ENCODE data around the gene MYO1G.

MYO1G gene

DNA sequence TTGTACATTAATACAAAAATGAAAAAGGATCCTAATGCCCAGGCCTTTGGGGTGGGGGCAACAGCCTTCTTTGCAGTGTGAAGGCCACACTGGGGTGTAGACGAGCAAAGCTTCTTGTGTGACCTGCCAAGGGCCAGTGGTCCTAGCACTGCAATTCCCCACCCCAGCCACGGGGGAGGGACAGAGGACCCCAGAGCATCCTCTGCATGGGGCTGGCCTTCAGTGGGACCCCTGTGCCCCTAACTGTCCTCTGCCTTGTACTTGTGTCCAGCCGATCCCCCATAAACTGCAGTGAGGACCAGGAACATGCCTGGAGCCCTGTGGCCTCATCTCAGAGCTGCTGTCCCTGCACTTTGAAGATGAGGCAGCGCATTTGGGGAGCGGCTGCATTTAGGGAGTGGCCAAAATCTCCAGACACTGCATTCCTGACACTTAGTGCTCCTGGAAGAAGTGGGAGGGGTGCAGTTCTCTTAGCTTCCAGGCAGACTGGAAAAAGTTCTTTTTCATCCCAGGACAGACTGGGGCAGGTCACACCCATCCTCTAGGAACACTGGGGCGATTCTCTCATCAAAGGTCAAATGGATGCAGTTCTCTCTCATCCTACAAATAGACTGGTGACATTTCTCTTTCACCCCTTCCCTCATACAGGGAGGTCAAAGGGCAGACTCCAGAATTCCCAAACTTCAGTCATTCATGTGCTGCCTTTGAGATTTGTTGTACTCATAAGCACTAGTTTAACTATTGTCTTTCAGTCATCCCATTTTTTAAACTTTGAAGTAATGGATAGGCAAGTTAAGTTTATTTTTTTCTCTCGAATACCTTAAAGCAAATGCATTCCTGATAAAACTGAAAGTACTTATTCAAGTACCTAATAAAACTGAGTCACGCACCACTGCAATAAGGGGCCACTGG lies 922 bp upstream of the MYO1G start:
- Histone ChIP-seq H3K4ac (ENCODE audit: low read depth in 1 of 2, low read length in 2 of 2) (no peak overlapping the region), H2BK5ac (ENCODE audit: low read depth, low read length, poor library complexity, severe bottlenecking) (no peak overlapping the region), H2BK12ac (ENCODE audit: low read length in 2 of 2) (no peak overlapping the region)

DNA sequence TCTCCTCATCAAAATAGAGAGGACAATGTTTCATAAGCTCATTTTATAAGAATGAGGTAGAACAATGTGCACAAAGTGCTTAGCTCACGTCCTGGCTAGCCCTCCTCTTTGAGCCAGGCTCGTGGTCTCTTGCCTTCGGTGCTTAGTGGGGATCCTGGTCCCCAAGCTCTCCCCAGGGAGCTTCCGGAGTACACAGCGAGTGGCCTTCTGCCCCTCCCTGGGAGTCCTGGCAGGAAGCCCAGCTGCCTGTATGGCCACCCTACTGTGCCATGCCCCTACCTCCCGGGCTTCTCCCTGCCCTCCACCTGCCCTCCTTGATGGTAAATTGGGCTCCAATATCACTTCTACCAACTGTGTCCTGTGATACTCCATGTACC lies 868 bp downstream of the MYO1G start:
- Histone ChIP-seq H4K8ac (ENCODE audit: low read length) (no peak overlapping the region), H3K14ac (ENCODE audit: low read length in 2 of 2) (no peak overlapping the region), H3K79me1 (replicated peaks; ENCODE audit: low read length, poor library complexity, severe bottlenecking) (peaks cover 2% of the 10 kb centered on the region), H2AK5ac (ENCODE audit: low read length, severe bottlenecking) (no peak overlapping the region), H3K4me3 (ENCODE audit: insufficient read depth in 1 of 2, low read depth in 1 of 2, low read length in 2 of 2) (no peak overlapping the region), H3K36me3 (ENCODE audit: control insufficient read depth in 1 of 2, insufficient read depth in 2 of 2, low read depth in 1 of 2, low read length in 2 of 2) (peaks cover 26 to 47% of the 10 kb centered on the region in 2 experiments), H2BK15ac (ENCODE audit: low read depth, poor library complexity, severe bottlenecking) (no peak overlapping the region), H3K4me1 (ENCODE audit: control insufficient read depth, insufficient read depth, low read depth, low read length) (peaks cover 8% of the 10 kb centered on the region), H2AFZ (ENCODE audit: low read depth, low read length) (no peak overlapping the region), H2BK120ac (ENCODE audit: low read depth, low read length) (no peak overlapping the region), H3K23ac (ENCODE audit: low read length in 2 of 2) (no peak overlapping the region), H3K4ac (ENCODE audit: low read depth in 1 of 2, low read length in 2 of 2) (no peak overlapping the region), H3K9me3 (ENCODE audit: control insufficient read depth, low read length) (no peaks in the 10 kb centered on the region), H3K27ac (ENCODE audit: low read length, poor library complexity, severe bottlenecking) (no peak overlapping the region), H4K91ac (ENCODE audit: low read length) (no peak overlapping the region), H2BK5ac (ENCODE audit: low read depth, low read length, poor library complexity, severe bottlenecking) (no peak overlapping the region), H3K4me2 (ENCODE audit: low read length, poor library complexity, severe bottlenecking) (no peak overlapping the region), H3K27me3 (ENCODE audit: control insufficient read depth in 1 of 2, insufficient read depth in 1 of 2, low read length in 2 of 2) (peaks cover 0 to 3% of the 10 kb centered on the region in 2 experiments), H3K18ac (ENCODE audit: low read depth in 1 of 2, low read length in 2 of 2) (no peak overlapping the region), H2BK12ac (ENCODE audit: low read length in 2 of 2) (no peak overlapping the region), H3K9ac (ENCODE audit: low read length) (no peak overlapping the region)
- WGBS, result 82% methylated on average over 6 of the region's 6 CpGs
- no peak for DNase-seq

More for the DNA sequence above, 922 bp upstream of the MYO1G start:
- Histone ChIP-seq H4K91ac (ENCODE audit: low read length) (no peak overlapping the region), H2AFZ (ENCODE audit: low read depth, low read length) (no peak overlapping the region), H3K27me3 (ENCODE audit: control insufficient read depth in 1 of 2, insufficient read depth in 1 of 2, low read length in 2 of 2) (no peaks in the 10 kb centered on the region), H3K27ac (ENCODE audit: low read length, poor library complexity, severe bottlenecking) (no peak overlapping the region), H3K14ac (ENCODE audit: low read length in 2 of 2) (no peak overlapping the region), H2AK5ac (ENCODE audit: low read length, severe bottlenecking) (no peak overlapping the region), H3K9ac (ENCODE audit: low read length) (peak overlapping the region; percentile 15), H3K4me2 (ENCODE audit: low read length, poor library complexity, severe bottlenecking) (no peak overlapping the region), H3K4me1 (ENCODE audit: control insufficient read depth, insufficient read depth, low read depth, low read length) (peaks cover 12% of the 10 kb centered on the region), H2BK120ac (ENCODE audit: low read depth, low read length) (no peak overlapping the region), H3K4me3 (ENCODE audit: insufficient read depth in 1 of 2, low read depth in 1 of 2, low read length in 2 of 2) (no peak overlapping the region), H3K18ac (ENCODE audit: low read depth in 1 of 2, low read length in 2 of 2) (no peak overlapping the region), H3K9me3 (ENCODE audit: control insufficient read depth, low read length) (no peaks in the 10 kb centered on the region), H4K8ac (ENCODE audit: low read length) (no peak overlapping the region), H3K79me1 (replicated peaks; ENCODE audit: low read length, poor library complexity, severe bottlenecking) (peaks cover 7% of the 10 kb centered on the region), H3K36me3 (ENCODE audit: control insufficient read depth in 1 of 2, insufficient read depth in 2 of 2, low read depth in 1 of 2, low read length in 2 of 2) (peaks cover 44 to 62% of the 10 kb centered on the region in 2 experiments), H3K23ac (ENCODE audit: low read length in 2 of 2) (no peak overlapping the region), H2BK15ac (ENCODE audit: low read depth, poor library complexity, severe bottlenecking) (no peak overlapping the region)
- DNase-seq, result no peak
- WGBS, result 74% methylated on average over 8 of the region's 8 CpGs

DNA sequence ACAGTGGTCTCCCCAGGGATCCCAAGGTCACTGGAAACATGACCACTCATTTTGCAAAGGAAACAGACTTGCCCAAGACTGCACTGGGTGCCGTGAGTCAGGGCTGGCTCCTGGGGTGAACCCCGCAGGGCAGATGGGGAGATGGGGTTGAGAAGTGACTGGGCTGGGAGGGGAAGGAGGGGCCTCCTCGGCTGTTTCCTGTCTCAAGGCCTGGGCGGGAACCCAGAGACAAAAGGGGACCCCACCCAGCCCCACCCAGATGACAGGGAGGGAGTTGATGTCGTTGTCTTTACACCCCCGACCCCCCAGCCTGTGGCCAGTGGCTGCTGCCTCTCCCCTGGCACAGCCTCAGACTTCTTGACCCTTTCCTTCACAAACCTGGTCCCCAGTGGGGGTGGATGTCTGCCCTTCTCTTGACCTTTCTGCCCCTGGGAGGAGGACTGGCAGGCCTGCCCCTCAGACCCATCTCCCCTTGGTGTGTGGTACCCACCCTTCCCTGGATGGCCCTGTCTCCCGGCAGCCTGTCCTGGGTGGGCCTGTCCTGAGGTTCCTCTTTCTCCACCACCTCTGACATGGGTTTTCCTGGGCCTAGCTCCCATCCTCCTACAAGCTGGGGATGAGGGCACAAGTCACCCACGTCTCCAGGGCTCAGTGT lies 1.4 kb downstream of the MYO1G start:
- Histone ChIP-seq H3K27ac (ENCODE audit: low read length, poor library complexity, severe bottlenecking) (no peak overlapping the region), H3K4ac (ENCODE audit: low read depth in 1 of 2, low read length in 2 of 2) (no peak overlapping the region), H4K91ac (ENCODE audit: low read length) (no peak overlapping the region), H3K18ac (ENCODE audit: low read depth in 1 of 2, low read length in 2 of 2) (no peak overlapping the region), H4K8ac (ENCODE audit: low read length) (no peak overlapping the region), H3K14ac (ENCODE audit: low read length in 2 of 2) (no peak overlapping the region), H2BK15ac (ENCODE audit: low read depth, poor library complexity, severe bottlenecking) (no peak overlapping the region), H3K79me1 (replicated peaks; ENCODE audit: low read length, poor library complexity, severe bottlenecking) (peaks cover under 1% of the 10 kb centered on the region), H3K9ac (ENCODE audit: low read length) (no peak overlapping the region), H3K4me2 (ENCODE audit: low read length, poor library complexity, severe bottlenecking) (no peak overlapping the region), H3K36me3 (ENCODE audit: control insufficient read depth in 1 of 2, insufficient read depth in 2 of 2, low read depth in 1 of 2, low read length in 2 of 2) (peaks cover 21 to 43% of the 10 kb centered on the region in 2 experiments), H3K23ac (ENCODE audit: low read length in 2 of 2) (peak overlapping the region in 1 of 2 experiments; percentile 43), H2AK5ac (ENCODE audit: low read length, severe bottlenecking) (no peak overlapping the region), H3K9me3 (ENCODE audit: control insufficient read depth, low read length) (no peaks in the 10 kb centered on the region), H2BK5ac (ENCODE audit: low read depth, low read length, poor library complexity, severe bottlenecking) (no peak overlapping the region), H2BK120ac (ENCODE audit: low read depth, low read length) (no peak overlapping the region), H2BK12ac (ENCODE audit: low read length in 2 of 2) (no peak overlapping the region), H3K4me1 (ENCODE audit: control insufficient read depth, insufficient read depth, low read depth, low read length) (peaks cover 8% of the 10 kb centered on the region), H3K27me3 (ENCODE audit: control insufficient read depth in 1 of 2, insufficient read depth in 1 of 2, low read length in 2 of 2) (peaks cover 3 to 5% of the 10 kb centered on the region in 2 experiments), H2AFZ (ENCODE audit: low read depth, low read length) (no peak overlapping the region), H3K4me3 (ENCODE audit: insufficient read depth in 1 of 2, low read depth in 1 of 2, low read length in 2 of 2) (no peak overlapping the region)
- 93% methylated on average over 5 of the region's 8 CpGs for WGBS
- DNase-seq, result no peak

DNA sequence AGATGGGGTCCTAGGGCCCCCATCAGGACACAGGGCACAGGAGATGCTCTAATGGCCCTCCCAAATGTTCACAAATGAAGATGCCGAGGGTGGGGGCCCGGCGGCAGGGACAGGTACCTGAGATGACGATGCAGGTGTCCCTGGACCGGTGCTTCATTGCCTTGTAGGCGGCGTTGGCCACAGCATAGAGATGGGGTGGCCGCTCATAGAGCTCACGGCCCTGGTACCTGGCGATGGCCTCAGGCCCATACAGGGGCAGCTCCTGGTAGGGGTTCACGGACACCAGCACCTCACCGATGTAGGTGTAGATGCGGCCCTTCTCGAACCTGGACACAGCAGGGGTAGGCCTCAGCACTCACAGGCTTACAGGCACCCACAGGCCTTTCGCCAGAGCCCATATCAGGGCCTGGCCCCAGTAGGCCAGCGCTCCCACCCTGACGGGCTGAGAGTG lies 2.0 kb downstream of the MYO1G start:
- no peak overlapping the region for H2BK5ac ChIP-seq (ENCODE audit: low read depth, low read length, poor library complexity, severe bottlenecking)
- H3K27ac ChIP-seq (ENCODE audit: low read length, poor library complexity, severe bottlenecking), result no peak overlapping the region
- H2AK5ac ChIP-seq (ENCODE audit: low read length, severe bottlenecking), result no peak overlapping the region
- H3K23ac ChIP-seq (ENCODE audit: low read length in 2 of 2), result no peak overlapping the region
- no peak overlapping the region for H3K4me3 ChIP-seq (ENCODE audit: insufficient read depth in 1 of 2, low read depth in 1 of 2, low read length in 2 of 2)
- DNase-seq, result no peak
- peaks cover 5 to 7% of the 10 kb centered on the region in 2 experiments for H3K27me3 ChIP-seq (ENCODE audit: control insufficient read depth in 1 of 2, insufficient read depth in 1 of 2, low read length in 2 of 2)
- no peak overlapping the region for H3K14ac ChIP-seq (ENCODE audit: low read length in 2 of 2)
- no peak overlapping the region for H2BK12ac ChIP-seq (ENCODE audit: low read length in 2 of 2)
- H3K9ac ChIP-seq (ENCODE audit: low read length), result no peak overlapping the region
- no peak overlapping the region for H4K91ac ChIP-seq (ENCODE audit: low read length)
- no peak overlapping the region for H2BK120ac ChIP-seq (ENCODE audit: low read depth, low read length)
- H3K4me1 ChIP-seq (ENCODE audit: control insufficient read depth, insufficient read depth, low read depth, low read length), result peaks cover 8% of the 10 kb centered on the region
- H3K79me1 ChIP-seq (replicated peaks; ENCODE audit: low read length, poor library complexity, severe bottlenecking), result no peaks in the 10 kb centered on the region
- H4K8ac ChIP-seq (ENCODE audit: low read length), result no peak overlapping the region
- WGBS, result 92% methylated on average over 17 of the region's 17 CpGs
- H2BK15ac ChIP-seq (ENCODE audit: low read depth, poor library complexity, severe bottlenecking), result no peak overlapping the region
- peaks cover 17 to 41% of the 10 kb centered on the region in 2 experiments for H3K36me3 ChIP-seq (ENCODE audit: control insufficient read depth in 1 of 2, insufficient read depth in 2 of 2, low read depth in 1 of 2, low read length in 2 of 2)
- no peaks in the 10 kb centered on the region for H3K9me3 ChIP-seq (ENCODE audit: control insufficient read depth, low read length)
- H3K18ac ChIP-seq (ENCODE audit: low read depth in 1 of 2, low read length in 2 of 2), result no peak overlapping the region
- no peak overlapping the region for H3K4me2 ChIP-seq (ENCODE audit: low read length, poor library complexity, severe bottlenecking)
- H3K4ac ChIP-seq (ENCODE audit: low read depth in 1 of 2, low read length in 2 of 2), result peak overlapping the region in 1 of 2 experiments; percentile 15
- no peak overlapping the region for H2AFZ ChIP-seq (ENCODE audit: low read depth, low read length)

All from mesenchymal stem cell (in vitro differentiated cells and primary cell).